NCI-H2107 (cell line): ENCODE results near the gene BBS7.

ENCODE experiments used
- DNase-seq: peaks from one replicate; lab custom pipeline; 2025; lab: John Stamatoyannopoulos, UW

BBS7 gene

DNA sequence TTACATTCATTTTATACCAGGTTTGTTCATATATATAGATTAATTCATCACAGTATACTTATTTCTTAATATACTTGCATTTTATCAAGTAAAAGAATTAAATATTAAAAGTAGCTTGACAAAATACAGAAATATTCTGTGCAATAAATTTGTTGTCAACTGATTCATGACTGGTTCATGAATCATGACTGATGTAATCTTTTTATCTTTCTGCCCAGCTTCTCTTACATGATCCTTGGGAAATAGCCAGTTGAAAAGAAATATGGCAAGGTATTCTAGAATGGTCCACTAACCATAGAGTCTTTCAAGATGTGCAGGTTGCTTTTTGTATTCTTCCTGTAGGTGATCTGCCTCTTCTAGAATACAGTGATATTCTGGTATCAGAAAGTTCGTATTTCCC, 42.4 kb downstream of the BBS7 start:
- DNase-seq: no peak

DNA sequence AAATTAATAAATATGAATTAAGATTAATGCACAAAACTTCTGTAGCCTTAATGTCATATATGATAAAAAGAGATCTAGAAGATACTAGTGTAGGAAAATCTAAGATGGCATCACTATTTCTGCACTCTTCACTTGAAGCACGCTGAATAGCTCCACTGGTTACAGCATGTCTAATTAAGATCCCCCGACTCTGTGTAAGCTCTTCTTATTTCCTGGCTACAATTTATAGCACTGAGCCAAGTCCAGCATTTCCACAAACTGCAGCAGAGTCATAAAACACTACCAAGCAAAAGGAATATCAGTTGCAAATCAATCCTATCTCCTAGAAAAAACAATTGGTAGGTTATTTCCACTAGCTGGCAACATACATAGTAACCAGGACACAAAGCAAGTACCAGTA, 45.3 kb downstream of the BBS7 start:
- no peak for DNase-seq

DNA sequence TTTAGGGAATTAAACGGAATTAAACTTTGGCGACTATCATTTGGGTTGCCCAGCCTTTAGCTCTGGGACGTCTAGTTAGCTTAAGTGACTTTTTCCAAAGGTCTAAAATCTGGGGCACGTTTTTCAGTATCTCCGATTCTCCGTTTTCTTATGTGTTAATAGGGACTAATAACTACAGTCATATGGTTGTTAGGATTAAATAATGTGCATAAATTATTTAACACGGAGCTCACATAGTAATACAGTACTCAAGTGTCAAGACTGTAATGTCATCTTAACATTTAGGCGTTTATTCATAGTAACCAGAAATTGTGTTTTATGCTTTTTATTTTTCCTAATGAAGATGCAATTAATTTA, 46.1 kb downstream of the BBS7 start:
- no peak for DNase-seq

DNA sequence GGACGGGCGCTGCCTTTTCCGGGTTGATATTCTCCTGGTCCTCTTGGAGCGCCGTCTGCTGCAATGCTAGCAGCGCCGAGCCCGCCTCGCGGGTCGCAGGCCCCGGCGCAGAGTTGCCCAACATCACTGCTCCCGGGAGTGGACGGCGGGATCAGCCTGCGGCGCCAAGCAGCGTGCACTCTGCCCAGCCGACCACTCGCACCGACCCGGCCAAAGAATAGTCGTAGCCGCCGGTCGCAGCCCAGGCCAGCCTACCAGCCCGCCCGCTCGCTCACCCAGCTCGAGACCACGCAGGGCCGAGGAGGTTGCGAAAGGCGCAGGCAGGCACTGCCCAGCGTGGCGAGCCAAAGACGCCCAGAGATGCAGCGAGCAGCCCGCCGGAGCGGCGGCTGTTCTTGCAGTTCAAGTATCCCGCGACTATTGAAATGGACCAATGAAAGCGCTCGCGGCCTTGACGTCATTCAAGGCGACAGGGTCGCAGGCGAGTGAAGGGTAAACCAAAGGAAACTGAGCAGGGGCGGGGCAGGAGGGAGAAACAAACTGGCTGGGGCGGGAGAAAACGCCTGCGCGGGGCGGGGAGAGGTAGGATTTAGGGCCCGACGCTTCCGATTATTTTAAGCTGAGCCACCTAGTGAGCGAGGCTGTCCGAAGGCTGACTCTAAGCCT, 46.6 kb downstream of the BBS7 start, which contains the start of gene CCNA2:
CCNA2 (minus strand) TSS at position 379 of the 666 bp plus-strand sequence; CDS start at position 124, 255 bp downstream.
- peak; percentile 52 for DNase-seq

DNA sequence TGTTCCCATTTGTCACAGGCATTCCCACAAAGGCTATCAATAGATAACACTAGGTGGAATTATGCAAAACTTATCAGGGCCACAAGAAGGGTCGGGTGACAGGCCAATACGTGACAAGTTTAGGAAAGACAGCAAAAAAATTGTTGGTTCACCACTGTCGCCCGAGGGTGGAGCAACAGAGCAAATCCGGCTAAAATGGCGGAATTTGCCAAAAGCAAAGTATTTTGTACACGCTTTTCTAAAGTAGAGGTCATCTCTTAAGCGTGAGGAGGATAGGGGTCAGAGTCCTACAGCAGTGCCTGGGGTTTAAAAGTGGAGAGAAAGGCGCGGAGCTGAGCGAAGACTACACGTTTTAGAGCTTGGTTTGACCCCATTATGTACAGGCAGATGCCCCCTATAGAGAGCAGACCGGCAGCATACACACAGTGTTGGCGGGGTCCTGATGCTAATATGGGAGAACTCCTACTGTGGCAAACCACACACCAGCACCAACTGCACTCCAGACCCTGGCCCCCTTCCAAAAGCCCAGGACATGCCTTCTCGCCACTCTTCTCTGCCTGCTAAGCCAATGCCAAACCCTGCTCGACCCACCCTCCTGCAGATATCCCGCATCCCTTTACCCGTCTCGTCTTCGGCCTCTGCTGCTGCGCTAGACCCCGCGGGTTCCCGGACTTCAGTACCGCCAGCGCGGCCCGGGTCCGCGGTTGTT, 47.3 kb downstream of the BBS7 start:
- no peak for DNase-seq

DNA sequence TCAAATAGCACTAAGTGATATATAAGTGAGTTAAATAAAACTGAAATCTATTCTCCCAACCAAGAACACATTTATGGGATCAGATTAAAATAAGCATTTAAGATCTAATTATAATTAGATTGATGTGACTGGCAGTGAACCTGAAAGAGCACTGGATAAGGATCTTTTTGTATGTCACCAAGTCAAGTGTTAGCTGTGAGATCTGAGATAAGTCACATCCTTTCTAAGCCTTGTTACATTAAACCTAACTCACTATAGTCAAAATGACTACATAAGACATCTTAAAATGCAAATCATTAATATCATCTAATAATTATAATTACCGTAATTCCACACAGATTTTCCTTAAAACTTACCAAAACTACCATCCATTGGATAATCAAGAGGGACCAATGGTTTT, 48.2 kb downstream of the BBS7 start:
- no peak for DNase-seq

DNA sequence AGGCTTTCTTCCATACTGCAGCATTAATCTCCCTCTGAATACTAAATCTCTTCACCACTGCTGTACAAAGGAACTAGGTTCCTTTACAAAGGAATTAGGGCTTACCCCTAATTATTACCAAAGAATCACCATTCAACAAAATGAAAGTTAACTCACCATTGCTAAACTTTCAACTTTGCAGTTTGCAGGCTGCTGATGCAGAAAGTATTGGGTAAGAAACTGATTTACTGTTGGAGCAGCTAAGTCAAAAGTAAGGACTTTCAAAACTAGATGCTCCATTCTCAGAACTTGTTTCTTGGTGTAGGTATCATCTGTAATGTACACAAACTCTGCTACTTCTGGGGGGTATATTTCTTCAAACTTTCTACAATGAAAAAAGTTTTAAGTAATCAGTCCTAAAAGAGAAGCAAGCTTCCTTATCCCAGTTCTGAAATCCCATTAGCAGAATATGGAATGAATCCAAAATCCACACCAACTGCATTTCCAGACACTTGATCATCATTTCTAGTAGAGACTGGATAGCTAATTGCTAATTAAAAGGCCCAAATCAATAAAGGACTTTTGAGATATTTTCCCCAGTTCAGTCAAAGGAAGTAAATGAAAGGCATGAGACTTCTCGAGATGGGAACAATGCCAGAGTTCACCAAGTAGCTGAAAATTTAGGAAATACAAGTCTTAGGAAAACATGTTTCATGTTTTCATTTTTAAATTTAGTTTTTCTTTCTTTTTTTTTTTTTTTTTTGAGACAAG, 50.9 kb downstream of the BBS7 start:
- no peak for DNase-seq

DNA sequence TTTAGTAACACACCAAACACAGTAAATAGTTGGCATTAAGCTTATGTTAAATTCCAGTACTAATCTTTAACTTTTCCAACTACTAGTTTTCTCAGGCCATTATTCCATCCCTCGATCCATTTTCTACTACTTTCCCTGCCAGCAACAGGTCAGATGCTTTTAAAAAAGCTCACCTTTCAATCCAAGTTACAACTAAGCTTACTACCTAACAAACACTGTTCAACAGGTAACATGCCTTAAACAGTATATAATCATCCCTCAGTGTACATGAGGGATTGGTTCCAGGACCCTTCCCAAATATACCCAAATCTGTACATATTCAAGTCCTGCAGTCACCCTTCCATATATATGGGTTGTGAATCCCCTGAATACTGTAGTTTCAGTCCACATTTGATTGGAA, 52.1 kb downstream of the BBS7 start:
- no peak for DNase-seq

DNA sequence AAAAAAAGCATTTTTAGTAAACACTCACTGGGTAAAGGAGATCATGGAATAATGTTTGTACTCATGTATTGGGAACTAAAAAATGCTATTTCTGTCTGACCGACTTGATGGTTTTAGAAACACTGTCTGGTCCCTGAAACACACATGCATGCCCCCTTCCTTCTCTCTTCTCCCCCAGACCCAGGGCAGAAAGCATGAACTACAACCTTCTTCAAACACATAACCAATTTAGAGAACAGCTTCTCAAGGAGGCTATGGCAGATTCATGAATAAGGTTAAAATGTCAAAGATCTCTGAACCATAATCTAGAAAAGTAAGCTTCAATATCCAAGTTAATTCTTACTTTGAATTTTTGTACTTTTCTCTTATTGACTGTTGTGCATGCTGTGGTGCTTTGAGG, 52.6 kb downstream of the BBS7 start:
- no peak for DNase-seq

DNA sequence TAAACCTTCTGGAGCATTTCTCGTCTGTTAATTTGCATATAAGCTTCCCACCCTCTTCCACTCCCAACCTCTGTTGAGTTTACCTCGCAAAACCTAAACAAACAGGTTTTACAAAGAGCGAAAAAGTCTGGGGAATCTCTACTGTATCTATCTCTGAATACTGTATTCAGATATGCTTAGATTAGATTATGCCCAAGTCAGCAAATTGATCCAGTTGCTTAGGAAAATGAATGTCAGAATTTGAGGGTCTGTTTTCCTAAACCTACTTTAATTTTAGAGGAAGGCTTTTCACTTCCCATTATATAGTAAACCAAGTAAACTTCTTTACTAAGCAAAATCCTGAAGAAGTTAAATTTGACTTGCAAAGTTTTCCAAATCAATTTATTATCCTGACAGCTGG, 53.3 kb downstream of the BBS7 start:
- DNase-seq: no peak

DNA sequence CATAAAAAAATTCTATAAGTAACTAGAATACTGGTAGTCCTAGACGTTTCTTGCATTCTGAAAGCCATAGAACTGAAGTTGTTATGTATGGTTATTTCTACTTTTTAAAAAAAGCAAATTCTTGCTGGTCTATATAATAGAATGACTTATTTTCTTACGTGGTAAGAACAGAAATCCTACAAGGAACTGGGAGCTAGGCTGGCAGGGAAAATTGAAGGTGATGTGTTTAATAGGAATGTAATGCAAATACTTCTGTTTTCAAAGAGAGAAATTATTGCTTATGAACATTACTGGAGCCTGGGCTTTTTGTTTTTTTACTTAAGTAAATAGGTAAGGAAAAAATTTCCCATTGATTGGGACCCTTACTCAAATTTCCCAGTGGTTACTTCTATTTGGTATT, 55.5 kb downstream of the BBS7 start:
- no peak for DNase-seq

DNA sequence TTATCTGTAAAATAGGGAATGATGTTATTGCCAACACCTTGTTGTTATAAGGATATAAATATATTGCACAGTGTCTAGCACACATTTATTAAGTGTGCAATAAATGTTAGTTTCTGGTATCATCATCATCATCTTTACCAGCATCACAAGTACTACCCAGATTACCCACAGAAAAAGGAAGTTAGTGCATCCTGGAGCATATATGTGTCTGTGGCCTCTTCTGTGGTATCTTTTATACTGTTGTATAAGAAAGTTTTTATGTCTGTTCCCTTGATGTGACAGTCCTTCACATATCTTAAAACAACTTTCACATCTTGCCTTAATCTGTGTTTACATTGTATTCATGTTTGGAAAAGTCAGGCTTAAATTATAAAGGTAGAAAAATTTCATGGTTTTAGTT, 59.2 kb downstream of the BBS7 start:
- DNase-seq: no peak

DNA sequence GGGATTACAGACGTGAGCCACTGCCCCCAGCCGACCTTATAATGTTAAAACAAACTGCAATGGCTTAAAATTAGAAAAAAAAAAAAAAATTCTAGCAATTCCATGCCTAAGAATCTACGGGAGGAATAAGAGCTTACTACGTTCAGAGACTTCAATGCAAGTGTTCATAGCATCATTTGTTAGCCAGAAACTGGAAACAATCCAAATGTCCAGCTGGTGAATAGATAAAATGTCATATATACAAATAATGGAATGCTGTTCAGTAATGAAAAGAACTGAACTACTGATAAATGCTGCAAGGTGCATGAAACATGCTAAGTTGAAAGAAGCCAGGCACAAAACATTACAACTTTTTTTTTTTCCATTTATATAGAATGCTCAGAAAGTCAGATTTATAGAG, 63.9 kb downstream of the BBS7 start:
- no peak for DNase-seq

DNA sequence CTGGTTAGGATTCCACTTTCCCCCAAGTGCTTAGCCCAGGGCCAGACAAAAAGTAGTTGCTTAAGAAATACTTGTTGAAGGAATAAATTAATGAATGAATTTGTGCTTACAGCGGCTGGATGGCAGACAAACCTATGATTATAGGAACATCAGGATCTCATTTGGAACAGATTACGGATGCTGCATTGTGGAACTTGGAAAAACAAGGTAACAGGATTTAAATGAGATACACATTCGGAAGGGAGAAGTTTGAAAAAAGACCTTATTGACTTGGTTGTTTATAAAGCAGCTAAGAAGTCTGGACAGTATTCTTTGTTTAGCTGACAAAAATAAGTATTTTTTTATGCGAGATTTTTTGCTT, 68.6 kb downstream of the BBS7 start:
- DNase-seq: no peak

DNA sequence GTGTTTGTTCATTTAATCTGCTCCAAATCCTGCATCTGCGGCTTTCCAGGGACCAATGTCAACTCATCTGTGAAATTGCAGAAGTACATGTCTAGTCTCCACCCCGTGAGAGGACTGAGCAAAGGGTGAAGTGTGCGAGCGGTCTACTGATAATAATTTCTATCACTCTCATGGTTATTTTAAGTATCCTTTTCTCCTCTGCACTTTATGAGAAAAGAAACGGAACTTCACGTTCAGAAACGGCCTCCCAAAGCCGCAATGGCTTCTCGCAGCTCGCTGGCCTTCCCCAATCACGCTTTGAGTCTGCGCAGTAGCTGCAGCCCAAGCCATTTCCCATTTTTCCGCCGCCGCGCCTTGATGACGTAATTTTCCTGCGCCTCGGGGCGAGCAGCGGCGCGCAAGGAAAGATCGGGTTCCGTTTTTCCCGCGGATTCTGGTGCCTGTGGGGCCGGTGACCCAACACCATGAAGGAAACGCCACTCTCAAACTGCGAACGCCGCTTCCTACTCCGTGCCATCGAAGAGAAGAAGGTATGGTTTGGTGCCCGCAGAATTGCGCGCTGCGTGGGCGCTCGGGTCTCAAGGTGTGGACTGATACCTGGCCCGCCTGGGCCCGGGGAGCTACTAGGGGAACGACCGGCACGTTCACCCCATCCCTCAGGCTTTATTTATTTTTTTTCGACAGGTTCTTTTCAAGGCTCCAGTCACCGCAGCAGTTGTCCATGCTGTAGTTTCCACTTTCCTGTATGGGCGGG, 69.1 kb downstream of the BBS7 start, which contains the start of gene EXOSC9:
EXOSC9 (plus strand) TSS at position 363 of the 754 bp plus-strand sequence; CDS start at position 465, 102 bp downstream.
- DNase-seq: peak; percentile 72

DNA sequence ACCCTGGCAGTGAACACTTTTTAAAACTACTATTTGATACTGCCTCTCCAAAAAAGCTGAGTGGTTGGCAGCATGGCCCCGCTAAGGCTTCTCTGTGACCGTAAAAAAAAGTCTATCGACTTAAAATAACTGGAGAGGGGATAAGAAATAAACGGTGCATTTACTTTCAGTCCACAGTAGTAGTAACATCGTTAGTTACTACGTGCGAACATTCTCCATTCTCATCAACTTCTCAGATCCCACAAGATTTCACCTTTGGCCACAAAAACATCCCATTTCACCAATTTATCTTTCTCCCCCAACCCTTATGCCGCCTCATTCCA, 69.7 kb downstream of the BBS7 start:
- DNase-seq: no peak

DNA sequence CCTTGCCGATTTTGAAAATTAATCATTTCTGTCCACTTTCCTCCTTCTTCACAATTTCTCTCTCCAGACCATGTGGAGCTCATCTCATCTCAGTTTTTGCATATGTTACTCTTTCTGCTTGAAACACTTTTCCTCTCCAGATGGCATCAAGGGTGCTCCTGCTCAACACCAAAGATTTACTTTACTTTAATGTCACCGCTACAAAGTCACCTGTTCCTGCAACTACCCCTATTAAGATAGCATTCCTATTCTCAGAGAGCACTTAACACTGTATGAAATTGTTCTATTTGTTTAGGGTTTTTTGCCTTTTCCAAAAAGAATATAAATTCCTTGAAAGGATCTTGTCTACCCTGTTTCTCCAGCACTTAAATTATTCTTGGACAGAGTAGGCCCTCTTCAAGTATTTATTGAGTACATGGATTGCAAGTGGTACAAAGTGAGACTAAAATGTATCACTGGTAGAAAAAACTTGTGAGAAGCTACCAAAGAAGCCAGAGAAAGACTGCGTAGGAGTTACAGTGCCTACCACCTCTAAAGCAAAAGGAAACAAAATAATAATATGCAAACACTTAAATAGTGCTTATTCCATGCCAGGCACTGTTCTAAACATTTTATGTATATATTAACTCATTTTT, 70.3 kb downstream of the BBS7 start:
- DNase-seq: no peak

DNA sequence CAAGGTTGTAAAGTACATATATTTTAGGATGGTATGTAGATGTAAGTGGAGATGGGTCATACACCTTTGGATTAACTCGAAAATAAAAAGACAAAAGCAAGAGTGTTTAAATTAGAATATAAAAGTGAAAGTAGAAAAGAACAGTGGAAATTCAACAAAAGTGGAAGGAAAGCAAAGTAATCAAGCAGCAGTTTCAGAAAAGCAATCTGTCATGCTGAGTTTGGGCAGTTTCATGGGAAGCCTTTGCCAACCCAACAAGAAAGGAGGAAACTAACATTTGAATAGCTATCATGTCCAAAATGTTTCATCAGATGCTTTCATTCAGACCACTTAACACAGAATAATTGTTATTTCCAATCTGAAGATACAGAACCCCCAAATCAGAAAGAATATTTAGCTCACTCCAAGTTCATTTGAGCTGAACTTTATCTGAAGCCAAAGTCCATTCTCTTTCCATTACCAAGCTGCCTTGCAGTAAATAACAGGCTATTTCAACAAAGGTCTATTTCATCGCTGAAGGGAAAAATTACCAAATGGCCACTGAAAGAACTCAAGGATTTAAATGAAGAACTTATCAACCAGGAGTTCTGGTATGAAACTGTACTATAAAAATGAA, 71.0 kb downstream of the BBS7 start:
- no peak for DNase-seq

DNA sequence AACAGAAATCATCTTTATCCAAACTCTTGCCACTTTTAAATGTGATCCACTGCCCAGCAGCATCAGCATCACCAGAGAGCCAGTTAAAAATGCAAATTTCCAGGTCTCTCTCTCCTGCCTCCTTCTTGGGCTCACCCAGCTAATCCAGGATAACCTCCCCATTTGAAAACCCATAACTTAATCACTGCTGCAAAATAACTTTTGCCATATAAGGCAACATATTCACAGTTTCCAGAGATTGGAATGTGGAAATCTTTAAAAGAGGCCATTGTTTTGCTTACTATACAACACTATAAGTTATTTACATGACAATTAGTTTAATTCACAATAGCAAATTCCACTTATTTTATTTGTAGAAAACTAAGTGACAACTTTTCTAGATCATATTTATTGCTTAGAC, 74.0 kb downstream of the BBS7 start:
- no peak for DNase-seq

DNA sequence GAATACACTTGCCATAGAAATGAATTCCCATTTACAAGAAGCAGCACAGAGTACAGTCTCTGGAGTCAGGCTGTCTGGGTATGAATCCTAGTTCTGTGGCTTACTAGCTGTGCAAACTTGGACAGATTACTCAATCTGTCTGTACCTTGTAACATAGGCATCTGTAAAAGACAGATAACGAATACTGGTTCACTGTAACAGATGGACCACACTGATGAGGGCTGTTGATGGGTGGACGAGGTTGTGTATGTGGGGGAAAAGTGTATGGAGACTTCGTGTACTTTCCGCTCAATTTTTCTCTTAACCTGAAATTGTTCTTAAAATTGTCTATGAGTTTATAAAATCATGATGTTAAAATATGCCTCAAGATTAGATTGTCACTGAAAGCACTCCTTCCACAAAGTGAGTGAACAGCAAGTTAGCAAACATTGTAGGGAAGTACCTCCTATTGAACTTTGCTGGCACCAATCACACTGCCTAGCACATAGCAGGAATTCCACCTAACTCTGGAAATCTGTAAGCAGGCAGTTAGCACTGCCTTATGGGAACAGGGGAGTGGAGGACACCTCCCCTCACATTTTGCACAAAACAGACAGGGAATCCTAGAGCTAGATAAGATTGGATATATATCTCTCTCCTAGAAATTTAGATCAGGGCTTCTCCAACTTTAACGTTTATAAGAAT, 75.6 kb downstream of the BBS7 start:
- no peak for DNase-seq

DNA sequence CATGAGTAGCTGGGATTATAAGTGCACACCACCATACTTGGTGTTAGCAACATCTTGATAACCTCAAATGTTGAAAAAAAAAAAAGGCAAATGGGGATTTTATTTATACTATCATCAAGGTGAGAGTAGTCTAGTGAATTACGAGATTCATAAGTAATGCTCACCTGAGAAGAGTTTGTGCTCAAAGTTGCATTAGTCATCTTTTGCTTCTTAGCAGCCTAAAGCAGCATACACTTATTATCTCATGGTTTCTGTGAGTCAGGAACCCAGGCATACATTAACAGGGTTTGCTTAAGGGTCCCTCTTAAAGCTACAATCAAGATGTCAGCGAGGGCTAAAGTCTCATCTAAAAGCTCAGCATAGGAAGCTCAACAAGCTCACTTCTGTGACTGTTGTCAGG, 77.3 kb downstream of the BBS7 start:
- DNase-seq: no peak
